Vagina (tissue), 2 donors: ENCODE data around the gene GUF1. TPM values are rescaled to one million over a fixed set of nuclear protein-coding genes. Genes with fewer than 3 reads are reported as not detected.

Experiments used
- DNase-seq, 2 donors: peaks; one replicate each; pipeline ENCODE4 v3.0.0-alpha.2; 2017; ENCODE audit errors: extremely low spot score in 2 of 2
- H3K27ac ChIP-seq: fragments of 200-600 bp; sonication (generic); one replicate; pipeline ENCODE4 v1.5.1; 2019
- H3K27me3 ChIP-seq: fragments of 200-600 bp; sonication (generic); one replicate; pipeline ENCODE4 v1.5.1; 2019
- H3K36me3 ChIP-seq, 2 donors: fragments of 200-600 bp; sonication (generic); one replicate each; pipeline ENCODE4 v1.5.1; 2017 to 2019
- H3K4me1 ChIP-seq: fragments of 200-600 bp; sonication (generic); one replicate; pipeline ENCODE4 v1.5.1; 2019
- H3K4me3 ChIP-seq, 2 donors: fragments of 200-600 bp; sonication (generic); 1 replicate in 1 of 2; 2 replicates in 1 of 2; pipeline ENCODE4 v1.5.1; 2016 to 2019
- H3K9me3 ChIP-seq: fragments of 200-600 bp; sonication (generic); one replicate; pipeline ENCODE4 v1.5.1; 2019
- CTCF ChIP-seq, 3 experiments: fragments of 450-650 bp in 2 of 3; fragments of 200-600 bp in 1 of 3; sonication (generic) in 1 of 3; IDR thresholded peaks; one replicate each; pipeline ENCODE4 v1.5.1; 2017 to 2019; ENCODE audit warnings: antibody characterized with exemption in 3 of 3, mild to moderate bottlenecking in 2 of 3, moderate library complexity in 2 of 3
- POLR2A ChIP-seq, 2 donors: fragments of 450-650 bp; IDR thresholded peaks; one replicate each; pipeline ENCODE4 v1.6.1; 2017; ENCODE audit warnings: antibody characterized with exemption in 2 of 2, mild to moderate bottlenecking in 2 of 2, moderate library complexity in 2 of 2
- POLR2AphosphoS5 ChIP-seq, 2 donors: sonication (generic); formaldehyde crosslinking; IDR thresholded peaks; one replicate each; pipeline ENCODE4 v1.9.0; 2017; ENCODE audit warnings: antibody characterized with exemption in 2 of 2, mild to moderate bottlenecking in 2 of 2, low read depth in 1 of 2; ENCODE audit not compliant: insufficient read depth in 1 of 2
- intact Hi-C: fragments of 100-400 bp; cut with DNase I; formaldehyde crosslinking; loops from one replicate; pipeline ENCODE4 v1.15.1; 2023
- total RNA-seq: library from RNA; depleted of rRNA; stranded (reverse); fragments of >200 nt; gene quantifications from one replicate; pipeline ENCODE4 v1.2.3, GENCODE V29; 2016

The GUF1 gene
- total RNA-seq, 1 donor from 2014 or later = 11.5 TPM

- no peak overlapping the region for H3K27ac ChIP-seq
- no peak for DNase-seq
- TF ChIP-seq POLR2AphosphoS5 (IDR thresholded peaks at IDR 0.05; ENCODE audit: insufficient read depth in 1 of 2, low read depth in 1 of 2) = no peak
- TF ChIP-seq CTCF (IDR thresholded peaks at IDR 0.05) = no peak
- TF ChIP-seq POLR2A (IDR thresholded peaks at IDR 0.05) = no peak
- H3K4me1 ChIP-seq = no peaks in the 10 kb centered on the region
- H3K9me3 ChIP-seq = no peaks in the 10 kb centered on the region
- no peaks in the 10 kb centered on the region for H3K27me3 ChIP-seq
- intact Hi-C loops = no loop called here
- H3K36me3 ChIP-seq = no peaks in the 10 kb centered on the region
- no peak overlapping the region for H3K4me3 ChIP-seq
These were observed 62.0 kb downstream of the GUF1 start for GRCh38 chr4:44740201-44740600.

Other genes with a start within 250 kb of the GUF1 start
- gene KCTD8, start 229.6 kb upstream of the GUF1 start, total RNA-seq = not detected
- not detected for gene YIPF7, start 26.8 kb upstream of the GUF1 start, total RNA-seq
- gene GNPDA2, start 48.1 kb downstream of the GUF1 start, total RNA-seq = 11.3 TPM